Stimulated activated memory B cell treated with anti-CD40 and anti-IgM and Interleukin-4, amounts not matched to agents 10 μg/mL and 1 μg/mL and 100 μg/mL, for 72 hours (primary cell): ENCODE results near the gene RBM39.

Experiments
- ATAC-seq: fragments of 150-1000 bp; cut with Tn5 transposase; 2 replicates; pipeline ENCODE4 v1.10.0; 2021
- H3K27ac Mint-ChIP-seq: one replicate; pipeline ENCODE4 v1.8.0; 2022; ENCODE audit warnings: mild to moderate bottlenecking, mixed read lengths
- H3K27me3 Mint-ChIP-seq: one replicate; pipeline ENCODE4 v1.8.0; 2022; ENCODE audit warnings: mixed read lengths
- H3K36me3 Mint-ChIP-seq: one replicate; pipeline ENCODE4 v1.8.0; 2022; ENCODE audit warnings: mixed read lengths
- H3K4me1 Mint-ChIP-seq: one replicate; pipeline ENCODE4 v1.8.0; 2022; ENCODE audit warnings: mixed read lengths
- H3K4me3 Mint-ChIP-seq: one replicate; pipeline ENCODE4 v1.8.0; 2022; ENCODE audit warnings: mild to moderate bottlenecking, moderate library complexity, mixed read lengths
- H3K9me3 Mint-ChIP-seq: one replicate; pipeline ENCODE4 v1.8.0; 2022; ENCODE audit warnings: mixed read lengths

The RBM39 gene

DNA sequence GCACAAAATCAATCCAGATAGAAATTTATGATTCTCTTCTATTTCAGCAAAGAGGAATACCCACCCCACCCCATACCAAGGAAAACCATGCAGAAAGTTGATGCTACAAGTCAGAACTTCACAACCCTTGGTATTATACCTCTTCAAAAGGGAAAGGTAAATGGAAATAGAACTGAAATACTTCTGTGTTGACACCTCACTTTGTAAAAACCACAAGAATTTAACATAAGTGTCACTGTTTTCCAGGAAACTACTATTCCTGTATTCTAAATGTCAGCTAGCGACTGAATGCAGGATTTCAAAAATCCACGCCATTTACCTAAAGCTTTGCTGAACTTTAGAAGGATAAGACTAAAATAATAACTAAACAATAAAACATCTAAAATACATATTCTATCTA, 81.0 kb downstream of the RBM39 start:
- H3K36me3 Mint-ChIP-seq, result peaks cover 13% of the 10 kb centered on the region
- peaks cover 71% of the 10 kb centered on the region for H3K4me1 Mint-ChIP-seq
- H3K27ac Mint-ChIP-seq, result peak overlapping the region; percentile 96
- peak overlapping the region; percentile 86 for H3K4me3 Mint-ChIP-seq
- no peaks in the 10 kb centered on the region for H3K27me3 Mint-ChIP-seq
- H3K9me3 Mint-ChIP-seq, result no peaks in the 10 kb centered on the region
- ATAC-seq, result no peak

DNA sequence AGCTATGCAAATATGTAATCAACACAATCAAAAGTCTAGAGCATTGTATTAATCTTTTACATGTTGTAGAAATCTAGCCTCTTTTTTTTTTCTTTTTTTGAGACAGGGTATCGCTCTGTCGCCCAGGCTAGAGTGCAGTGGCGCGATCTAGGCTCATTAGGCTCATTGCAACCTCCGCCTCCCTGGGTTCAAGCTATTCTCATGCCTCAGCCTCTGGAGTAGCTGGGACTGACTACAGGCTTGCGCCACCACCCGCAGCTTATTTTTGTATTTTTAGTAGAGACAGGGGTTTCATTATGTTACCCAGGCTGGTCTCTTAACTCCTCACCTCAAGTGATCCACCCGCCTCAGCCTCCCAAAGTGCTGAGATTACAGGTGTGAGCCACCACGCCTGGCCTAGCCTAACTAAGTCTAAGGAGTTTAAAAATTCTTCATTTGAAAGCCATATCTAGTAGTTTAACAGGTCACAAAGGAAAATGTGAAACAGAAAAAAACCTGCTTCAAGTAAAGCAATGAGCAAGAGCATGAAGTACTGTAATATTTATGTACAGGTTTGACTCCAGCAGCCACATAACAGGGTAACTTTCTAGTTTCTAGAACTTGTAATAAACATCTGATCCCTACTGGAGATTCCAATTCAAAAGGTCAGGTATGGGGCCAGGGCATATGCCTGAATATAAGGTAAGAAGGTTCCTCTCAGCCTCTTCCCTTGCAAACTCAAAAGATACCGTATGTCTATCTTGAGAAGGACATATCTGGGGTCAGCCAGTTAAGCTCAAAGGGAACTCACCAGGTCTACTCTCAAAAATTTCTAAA, 81.7 kb downstream of the RBM39 start:
- Mint-ChIP-seq H3K27me3 (no peaks in the 10 kb centered on the region), H3K4me3 (peak overlapping the region; percentile 86), H3K4me1 (peaks cover 71% of the 10 kb centered on the region), H3K9me3 (no peaks in the 10 kb centered on the region), H3K36me3 (peaks cover 13% of the 10 kb centered on the region), H3K27ac (peak overlapping the region; percentile 96)
- ATAC-seq, result no peak

DNA sequence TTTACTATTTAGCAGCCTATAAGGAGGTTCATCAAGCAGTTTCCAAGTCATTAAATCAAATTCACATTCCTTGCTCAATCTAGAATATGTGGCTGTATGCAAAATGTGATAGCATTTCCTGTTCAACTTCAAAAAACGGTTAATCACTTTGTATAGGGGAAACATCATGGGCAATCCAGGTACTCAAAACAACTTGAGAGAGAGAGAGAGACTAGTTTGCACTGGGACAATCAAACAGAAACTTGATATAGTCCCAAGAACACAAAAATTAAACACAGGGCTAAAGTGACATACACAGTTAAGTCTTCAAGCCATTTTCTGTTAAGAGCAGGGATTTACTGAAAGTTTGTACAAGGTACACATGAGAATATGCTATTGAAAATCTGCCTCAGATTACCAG, 84.8 kb downstream of the RBM39 start:
- H3K4me3 Mint-ChIP-seq, result peak overlapping the region; percentile 3
- peaks cover 9% of the 10 kb centered on the region for H3K36me3 Mint-ChIP-seq
- H3K9me3 Mint-ChIP-seq, result no peaks in the 10 kb centered on the region
- H3K4me1 Mint-ChIP-seq, result peaks cover 49% of the 10 kb centered on the region
- no peak for ATAC-seq
- H3K27me3 Mint-ChIP-seq, result no peaks in the 10 kb centered on the region
- no peak overlapping the region for H3K27ac Mint-ChIP-seq

DNA sequence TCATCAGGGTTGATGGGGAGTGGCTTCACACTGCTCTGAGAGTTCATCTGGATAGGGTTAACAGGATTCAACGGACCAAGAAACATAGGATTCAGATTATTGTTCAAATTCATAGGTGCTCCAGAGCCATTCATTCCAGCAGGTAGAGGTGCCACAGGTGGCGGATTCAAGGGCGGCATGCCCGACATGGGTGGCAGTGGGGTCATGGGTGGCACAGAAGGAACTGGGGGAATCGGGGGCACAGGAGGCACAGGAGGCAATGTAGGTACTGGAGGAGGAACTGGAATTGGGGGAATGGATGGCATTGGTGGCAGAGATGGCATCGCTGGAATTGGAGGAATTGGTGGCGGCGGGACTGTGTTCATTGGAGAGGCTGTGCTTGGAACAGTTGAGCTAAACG, 87.6 kb downstream of the RBM39 start:
- Mint-ChIP-seq H3K4me1 (peaks cover 34% of the 10 kb centered on the region), H3K9me3 (no peaks in the 10 kb centered on the region), H3K27me3 (no peaks in the 10 kb centered on the region), H3K27ac (no peak overlapping the region), H3K36me3 (peaks cover 20% of the 10 kb centered on the region), H3K4me3 (no peak overlapping the region)
- no peak for ATAC-seq

DNA sequence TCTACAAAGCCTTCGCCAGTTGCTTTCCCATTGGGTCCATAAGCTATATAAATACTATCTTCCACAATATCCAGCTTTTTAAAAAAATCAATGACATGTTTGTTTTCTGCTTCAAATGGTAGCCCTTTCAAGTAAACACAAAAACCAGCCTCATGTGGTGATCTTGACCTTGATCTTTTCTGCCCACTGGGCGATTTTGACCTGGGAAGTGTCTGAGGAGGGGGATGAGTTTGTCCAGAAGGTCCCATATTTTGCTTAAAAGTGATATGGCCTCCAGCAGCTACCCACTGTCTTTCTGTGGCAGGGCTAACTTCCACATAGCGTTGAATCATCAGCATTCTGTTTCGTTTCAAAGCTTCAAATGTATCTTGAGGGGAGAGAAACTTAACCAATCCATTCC, 88.2 kb downstream of the RBM39 start:
- peaks cover 20% of the 10 kb centered on the region for H3K36me3 Mint-ChIP-seq
- H3K27me3 Mint-ChIP-seq, result no peaks in the 10 kb centered on the region
- H3K4me3 Mint-ChIP-seq, result no peak overlapping the region
- peaks cover 29% of the 10 kb centered on the region for H3K4me1 Mint-ChIP-seq
- no peaks in the 10 kb centered on the region for H3K9me3 Mint-ChIP-seq
- ATAC-seq, result no peak
- H3K27ac Mint-ChIP-seq, result no peak overlapping the region
